Caco-2 (cell line): ENCODE data around the gene IDH3G. TPM values are rescaled to one million over a fixed set of nuclear protein-coding genes. Genes with fewer than 3 reads are reported as not detected.

Experiments
- BruUV-seq: library from RNA; stranded (reverse); fragments of 400-500 nt; replicated peaks from 2 replicates; lab custom pipeline; 2021; lab: Mats Ljungman, UMichigan
- CTCF ChIA-PET: fragments of 300-600 bp; sonication (Branson Sonifier 250); formaldehyde crosslinking; loops from one replicate; lab custom pipeline; 2022; ENCODE audit warnings: antibody characterized with exemption; lab: Charles Lee
- POLR2A ChIA-PET: fragments of 300-600 bp; sonication (Branson Sonifier 250); formaldehyde crosslinking; loops from one replicate; lab custom pipeline; 2022; ENCODE audit warnings: antibody characterized with exemption; lab: Charles Lee
- DNase-seq, 2 experiments: peaks; one replicate each; pipeline versions ENCODE4 v3.0.0 to v3.0.0-alpha.2; 2020 to 2022
- H3K27me3 ChIP-seq: replicated peaks from 2 replicates; pipeline ENCODE4 v1.6.0; 2011; ENCODE audit warnings: low read length; ENCODE audit not compliant: control insufficient read depth, insufficient read depth
- H3K36me3 ChIP-seq: 2 replicates; pipeline ENCODE4 v1.5.1; 2011; ENCODE audit warnings: low read length; ENCODE audit not compliant: control insufficient read depth, insufficient read depth
- H3K4me1 ChIP-seq: fragments of 250-450 bp; sonication (Bioruptor Pico); 2 replicates; pipeline ENCODE4 v1.5.1; 2020; ENCODE audit warnings: mild to moderate bottlenecking
- H3K4me3 ChIP-seq: 2 replicates; pipeline ENCODE4 v1.5.1; 2011; ENCODE audit warnings: low read depth, mild to moderate bottlenecking, control low read depth, low read length
- H3K9me3 ChIP-seq: fragments of 250-450 bp; sonication (Bioruptor Pico); 2 replicates; pipeline ENCODE4 v1.5.1; 2020; ENCODE audit warnings: mild to moderate bottlenecking, moderate library complexity
- H3K27ac Mint-ChIP-seq: one replicate; pipeline ENCODE4 v1.8.0; 2022; ENCODE audit warnings: mixed read lengths; ENCODE audit not compliant: unreplicated experiment
- H3K27me3 Mint-ChIP-seq: one replicate; pipeline ENCODE4 v1.8.0; 2022; ENCODE audit warnings: mixed read lengths; ENCODE audit not compliant: insufficient read depth, unreplicated experiment
- H3K36me3 Mint-ChIP-seq: one replicate; pipeline ENCODE4 v1.8.0; 2022; ENCODE audit warnings: mild to moderate bottlenecking, mixed read lengths; ENCODE audit not compliant: insufficient read depth, unreplicated experiment
- H3K4me1 Mint-ChIP-seq: one replicate; pipeline ENCODE4 v1.8.0; 2022; ENCODE audit warnings: low read depth, mixed read lengths; ENCODE audit not compliant: unreplicated experiment
- H3K4me3 Mint-ChIP-seq: one replicate; pipeline ENCODE4 v1.8.0; 2022; ENCODE audit warnings: mild to moderate bottlenecking, moderate library complexity, mixed read lengths; ENCODE audit not compliant: unreplicated experiment
- H3K9me3 Mint-ChIP-seq: one replicate; pipeline ENCODE4 v1.8.0; 2022; ENCODE audit warnings: mixed read lengths; ENCODE audit not compliant: unreplicated experiment
- intact Hi-C: fragments of 100-400 bp; cut with micrococcal nuclease; formaldehyde crosslinking; loops from one replicate; pipeline ENCODE4 v1.10.0; 2022; ENCODE audit not compliant: unreplicated experiment
- total RNA-seq: library from RNA; stranded (reverse); gene quantifications from 2 replicates; pipeline ENCODE4 v1.2.3, GENCODE V29; 2022
- TF ChIP-seq, protein P1 (sequence below), 2 experiments: fragments of 200-600 bp in 1 of 2; IDR thresholded peaks; 1 replicate in 1 of 2; 2 replicates in 1 of 2; pipeline versions ENCODE4 v1.5.1 to v1.8.0; 2011 to 2022; ENCODE audit warnings: antibody characterized with exemption in 1 of 2, control low read depth in 1 of 2, inconsistent platforms in 1 of 2, low read depth in 1 of 2, low read length in 1 of 2, mild to moderate bottlenecking in 1 of 2, moderate library complexity in 1 of 2; ENCODE audit not compliant: insufficient read depth in 1 of 2, severe bottlenecking in 1 of 2, unreplicated experiment in 1 of 2

The IDH3G gene
- total RNA-seq, 1 experiment from 2014 or later = 53.3 TPM

DNA sequence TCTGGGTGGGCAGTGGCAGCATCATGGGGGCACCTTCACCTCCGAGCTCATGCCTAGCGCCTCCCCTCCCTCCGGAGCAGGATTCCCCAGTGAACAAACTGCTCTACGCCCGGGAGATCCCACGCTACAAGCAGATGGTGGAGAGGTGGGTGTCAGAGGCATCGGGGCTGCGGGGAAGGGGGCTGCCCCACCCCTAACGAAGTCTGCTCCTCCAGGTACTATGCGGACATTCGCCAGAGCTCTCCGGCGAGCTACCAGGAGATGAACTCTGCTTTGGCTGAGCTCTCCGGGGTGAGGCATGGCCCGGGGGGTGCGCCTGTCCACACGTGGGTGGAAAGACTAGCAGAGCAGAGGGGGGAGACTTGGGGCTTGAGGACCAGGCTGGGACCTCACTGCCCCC is 16.0 kb downstream of the IDH3G start:
- CTCF ChIA-PET = interaction anchor here (0.6 kb wide), 1 partner anchor 539 kb away, joined by 5 read pairs; no protein-coding TSS in a partner anchor
- Histone ChIP-seq H3K9me3 (no peaks in the 10 kb centered on the region), H3K27me3 (no peaks in the 10 kb centered on the region), H3K36me3 (no peaks in the 10 kb centered on the region), H3K4me1 (no peaks in the 10 kb centered on the region), H3K4me3 (no peak overlapping the region)
- DNase-seq = no peak
- Mint-ChIP-seq H3K9me3 (no peaks in the 10 kb centered on the region), H3K4me3 (no peak overlapping the region), H3K36me3 (peaks cover 6% of the 10 kb centered on the region), H3K27me3 (no peaks in the 10 kb centered on the region), H3K27ac (no peak overlapping the region), H3K4me1 (no peaks in the 10 kb centered on the region)
- POLR2A ChIA-PET = no interaction called here
- BruUV-seq = no TSS peak
- intact Hi-C loops = no loop called here
- TF ChIP-seq, protein P1, sequence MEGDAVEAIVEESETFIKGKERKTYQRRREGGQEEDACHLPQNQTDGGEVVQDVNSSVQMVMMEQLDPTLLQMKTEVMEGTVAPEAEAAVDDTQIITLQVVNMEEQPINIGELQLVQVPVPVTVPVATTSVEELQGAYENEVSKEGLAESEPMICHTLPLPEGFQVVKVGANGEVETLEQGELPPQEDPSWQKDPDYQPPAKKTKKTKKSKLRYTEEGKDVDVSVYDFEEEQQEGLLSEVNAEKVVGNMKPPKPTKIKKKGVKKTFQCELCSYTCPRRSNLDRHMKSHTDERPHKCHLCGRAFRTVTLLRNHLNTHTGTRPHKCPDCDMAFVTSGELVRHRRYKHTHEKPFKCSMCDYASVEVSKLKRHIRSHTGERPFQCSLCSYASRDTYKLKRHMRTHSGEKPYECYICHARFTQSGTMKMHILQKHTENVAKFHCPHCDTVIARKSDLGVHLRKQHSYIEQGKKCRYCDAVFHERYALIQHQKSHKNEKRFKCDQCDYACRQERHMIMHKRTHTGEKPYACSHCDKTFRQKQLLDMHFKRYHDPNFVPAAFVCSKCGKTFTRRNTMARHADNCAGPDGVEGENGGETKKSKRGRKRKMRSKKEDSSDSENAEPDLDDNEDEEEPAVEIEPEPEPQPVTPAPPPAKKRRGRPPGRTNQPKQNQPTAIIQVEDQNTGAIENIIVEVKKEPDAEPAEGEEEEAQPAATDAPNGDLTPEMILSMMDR (IDR thresholded peaks at IDR 0.05; ENCODE audit: insufficient read depth in 1 of 2, low read depth in 1 of 2, low read length in 1 of 2, severe bottlenecking in 1 of 2, unreplicated experiment in 1 of 2) = no peak

DNA sequence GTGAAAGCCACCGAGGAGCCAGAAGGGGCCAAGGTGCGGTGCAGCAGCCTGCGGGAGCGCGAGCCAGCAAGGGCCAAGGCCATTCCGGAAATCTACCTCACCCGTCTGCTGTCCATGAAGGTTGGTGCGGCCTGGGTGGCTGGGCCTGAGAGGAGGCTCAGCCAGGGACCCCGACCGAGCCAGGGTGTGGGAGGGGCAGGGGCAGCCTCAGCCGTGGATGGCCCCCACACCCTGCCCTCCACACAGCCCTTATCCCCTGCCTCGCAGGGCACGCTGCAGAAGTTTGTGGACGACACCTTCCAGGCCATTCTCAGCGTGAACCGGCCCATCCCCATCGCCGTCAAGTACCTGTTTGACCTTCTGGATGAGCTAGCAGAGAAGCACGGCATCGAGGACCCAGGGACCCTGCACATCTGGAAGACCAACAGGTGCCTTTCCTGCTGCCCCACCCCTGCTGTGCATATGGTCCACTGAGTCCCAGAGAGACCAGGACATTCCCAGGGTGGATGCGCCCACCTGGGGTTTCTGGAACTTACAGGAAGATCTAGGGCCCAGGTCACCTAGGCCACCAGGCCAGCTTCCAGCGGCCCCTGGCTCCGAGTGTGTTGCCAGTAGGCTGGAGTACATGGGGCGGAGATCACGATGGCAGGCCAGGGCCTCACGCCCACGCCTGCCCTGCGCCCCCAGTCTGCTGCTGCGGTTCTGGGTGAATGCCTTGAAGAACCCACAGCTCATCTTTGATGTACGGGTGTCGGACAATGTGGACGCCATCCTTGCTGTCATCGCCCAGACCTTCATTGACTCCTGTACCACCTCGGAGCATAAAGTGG is 16.7 kb downstream of the IDH3G start:
- no peak overlapping the region for H3K4me3 Mint-ChIP-seq
- H3K4me3 ChIP-seq = no peak overlapping the region
- no peaks in the 10 kb centered on the region for H3K4me1 ChIP-seq
- DNase-seq = no peak
- intact Hi-C loops = no loop called here
- no peaks in the 10 kb centered on the region for H3K27me3 ChIP-seq
- peaks cover 6% of the 10 kb centered on the region for H3K36me3 Mint-ChIP-seq
- POLR2A ChIA-PET = no interaction called here
- H3K9me3 Mint-ChIP-seq = no peaks in the 10 kb centered on the region
- H3K4me1 Mint-ChIP-seq = no peaks in the 10 kb centered on the region
- H3K27ac Mint-ChIP-seq = no peak overlapping the region
- CTCF ChIA-PET = interaction anchor here (0.6 kb wide), 1 partner anchor 539 kb away, joined by 5 read pairs; no protein-coding TSS in a partner anchor
- TF ChIP-seq, protein P1 (IDR thresholded peaks at IDR 0.05; ENCODE audit: insufficient read depth in 1 of 2, low read depth in 1 of 2, low read length in 1 of 2, severe bottlenecking in 1 of 2, unreplicated experiment in 1 of 2) = no peak
- H3K9me3 ChIP-seq = no peaks in the 10 kb centered on the region
- no peaks in the 10 kb centered on the region for H3K27me3 Mint-ChIP-seq
- H3K36me3 ChIP-seq = no peaks in the 10 kb centered on the region
- no TSS peak for BruUV-seq

DNA sequence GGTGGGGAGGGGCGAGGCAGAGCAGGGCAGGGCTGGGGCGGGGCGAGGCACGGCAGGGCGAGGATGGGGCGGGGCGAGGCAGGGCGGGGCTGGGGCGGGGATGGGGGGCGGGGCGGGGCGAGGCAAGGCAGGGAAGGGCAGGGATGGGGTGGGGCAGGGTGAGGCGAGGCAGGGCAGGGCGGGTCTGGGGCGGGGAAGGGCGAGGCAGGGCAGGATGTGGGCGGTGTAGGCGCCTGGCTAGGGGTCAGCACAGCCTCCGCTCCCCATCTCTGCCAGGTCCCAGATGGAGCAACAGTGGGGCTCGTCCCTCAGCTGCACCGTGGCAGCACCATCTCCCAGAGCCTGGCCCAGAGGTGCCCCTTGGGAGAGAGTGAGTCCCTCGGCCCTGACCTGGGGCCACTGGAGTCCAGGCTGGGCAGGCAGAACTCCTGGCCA is 17.5 kb downstream of the IDH3G start:
- TF ChIP-seq, protein P1 (IDR thresholded peaks at IDR 0.05; ENCODE audit: insufficient read depth in 1 of 2, low read depth in 1 of 2, low read length in 1 of 2, severe bottlenecking in 1 of 2, unreplicated experiment in 1 of 2) = no peak
- no peaks in the 10 kb centered on the region for H3K4me1 Mint-ChIP-seq
- H3K27me3 Mint-ChIP-seq = no peaks in the 10 kb centered on the region
- intact Hi-C loops = no loop called here
- ChIA-PET POLR2A (no interaction called here), CTCF (no interaction called here)
- H3K4me3 Mint-ChIP-seq = no peak overlapping the region
- no peak overlapping the region for H3K27ac Mint-ChIP-seq
- Histone ChIP-seq H3K36me3 (no peaks in the 10 kb centered on the region), H3K4me3 (no peak overlapping the region), H3K9me3 (no peaks in the 10 kb centered on the region), H3K4me1 (no peaks in the 10 kb centered on the region), H3K27me3 (no peaks in the 10 kb centered on the region)
- no peaks in the 10 kb centered on the region for H3K9me3 Mint-ChIP-seq
- peaks cover 6% of the 10 kb centered on the region for H3K36me3 Mint-ChIP-seq
- no TSS peak for BruUV-seq
- no peak for DNase-seq
